ENCODE measurements around the gene KRT82.

DNA sequence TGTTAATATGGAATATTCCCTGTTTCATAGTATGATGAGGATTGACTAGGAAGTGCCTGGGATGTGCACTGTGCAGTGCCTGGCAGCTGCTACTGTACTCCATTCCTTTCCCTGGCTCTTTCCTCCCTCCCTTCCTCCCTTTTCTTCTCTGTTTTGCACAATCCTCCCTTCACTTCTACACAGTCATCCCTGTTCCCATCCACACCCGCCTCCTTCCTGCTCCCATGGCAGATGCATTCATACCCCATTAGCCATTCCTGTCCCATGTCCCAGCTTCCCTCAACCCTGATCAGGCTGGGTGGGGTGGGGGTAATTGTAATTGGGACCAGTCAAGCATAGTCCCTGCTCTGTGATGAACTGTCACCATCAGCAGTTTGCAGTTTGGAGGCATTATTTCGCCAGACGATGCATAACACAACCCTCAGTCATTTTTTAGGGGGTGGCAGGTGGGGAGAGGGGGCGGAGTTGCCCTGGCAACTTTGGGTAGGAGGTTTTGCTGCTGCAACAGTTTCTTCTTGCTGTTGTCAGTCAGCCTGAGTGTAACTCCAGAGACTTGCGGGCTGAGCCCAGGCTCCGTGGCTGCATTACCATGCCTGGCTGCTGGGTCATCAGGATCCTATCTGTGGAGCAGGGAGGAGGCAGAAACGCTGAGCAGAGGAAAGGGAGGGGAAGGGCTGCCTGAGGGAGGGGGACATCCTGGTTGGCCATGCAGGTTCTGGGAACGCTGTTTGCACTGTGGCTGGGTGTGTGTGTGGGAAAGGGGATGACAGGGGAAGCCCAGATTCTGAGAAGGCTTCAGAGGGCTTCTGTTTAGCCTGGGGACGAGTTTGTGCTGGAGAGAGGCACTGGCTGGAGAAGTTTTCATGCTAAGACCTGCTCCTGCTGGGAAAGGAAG lies 16.6 kb downstream of the KRT82 start:
- TF ChIP-seq, protein P1, sequence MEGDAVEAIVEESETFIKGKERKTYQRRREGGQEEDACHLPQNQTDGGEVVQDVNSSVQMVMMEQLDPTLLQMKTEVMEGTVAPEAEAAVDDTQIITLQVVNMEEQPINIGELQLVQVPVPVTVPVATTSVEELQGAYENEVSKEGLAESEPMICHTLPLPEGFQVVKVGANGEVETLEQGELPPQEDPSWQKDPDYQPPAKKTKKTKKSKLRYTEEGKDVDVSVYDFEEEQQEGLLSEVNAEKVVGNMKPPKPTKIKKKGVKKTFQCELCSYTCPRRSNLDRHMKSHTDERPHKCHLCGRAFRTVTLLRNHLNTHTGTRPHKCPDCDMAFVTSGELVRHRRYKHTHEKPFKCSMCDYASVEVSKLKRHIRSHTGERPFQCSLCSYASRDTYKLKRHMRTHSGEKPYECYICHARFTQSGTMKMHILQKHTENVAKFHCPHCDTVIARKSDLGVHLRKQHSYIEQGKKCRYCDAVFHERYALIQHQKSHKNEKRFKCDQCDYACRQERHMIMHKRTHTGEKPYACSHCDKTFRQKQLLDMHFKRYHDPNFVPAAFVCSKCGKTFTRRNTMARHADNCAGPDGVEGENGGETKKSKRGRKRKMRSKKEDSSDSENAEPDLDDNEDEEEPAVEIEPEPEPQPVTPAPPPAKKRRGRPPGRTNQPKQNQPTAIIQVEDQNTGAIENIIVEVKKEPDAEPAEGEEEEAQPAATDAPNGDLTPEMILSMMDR (IDR thresholded peaks at IDR 0.05): no peak
- TF ChIP-seq POLR2A (IDR thresholded peaks at IDR 0.05; ENCODE audit: low read length): no peak
- TF ChIP-seq, protein P2, sequence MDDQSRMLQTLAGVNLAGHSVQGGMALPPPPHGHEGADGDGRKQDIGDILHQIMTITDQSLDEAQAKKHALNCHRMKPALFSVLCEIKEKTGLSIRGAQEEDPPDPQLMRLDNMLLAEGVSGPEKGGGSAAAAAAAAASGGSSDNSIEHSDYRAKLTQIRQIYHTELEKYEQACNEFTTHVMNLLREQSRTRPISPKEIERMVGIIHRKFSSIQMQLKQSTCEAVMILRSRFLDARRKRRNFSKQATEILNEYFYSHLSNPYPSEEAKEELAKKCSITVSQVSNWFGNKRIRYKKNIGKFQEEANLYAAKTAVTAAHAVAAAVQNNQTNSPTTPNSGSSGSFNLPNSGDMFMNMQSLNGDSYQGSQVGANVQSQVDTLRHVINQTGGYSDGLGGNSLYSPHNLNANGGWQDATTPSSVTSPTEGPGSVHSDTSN (IDR thresholded peaks at IDR 0.05): no peak
- TF ChIP-seq JUN (IDR thresholded peaks at IDR 0.05): no peak
- TF ChIP-seq RAD21 (conservative IDR thresholded peaks at IDR 0.05 in 1 of 2, IDR thresholded peaks at IDR 0.05 in 1 of 2): no peak
